ENCODE results near the gene TDRD9. TPM values are rescaled to one million over a fixed set of nuclear protein-coding genes. Genes with fewer than 3 reads are reported as not detected.
A peak's percentile ranks its signal among the peaks of the same experiment; 100 is the strongest.

The TDRD9 gene
- total RNA-seq, 1 experiment from 2014 or later = 0.07 TPM

DNA sequence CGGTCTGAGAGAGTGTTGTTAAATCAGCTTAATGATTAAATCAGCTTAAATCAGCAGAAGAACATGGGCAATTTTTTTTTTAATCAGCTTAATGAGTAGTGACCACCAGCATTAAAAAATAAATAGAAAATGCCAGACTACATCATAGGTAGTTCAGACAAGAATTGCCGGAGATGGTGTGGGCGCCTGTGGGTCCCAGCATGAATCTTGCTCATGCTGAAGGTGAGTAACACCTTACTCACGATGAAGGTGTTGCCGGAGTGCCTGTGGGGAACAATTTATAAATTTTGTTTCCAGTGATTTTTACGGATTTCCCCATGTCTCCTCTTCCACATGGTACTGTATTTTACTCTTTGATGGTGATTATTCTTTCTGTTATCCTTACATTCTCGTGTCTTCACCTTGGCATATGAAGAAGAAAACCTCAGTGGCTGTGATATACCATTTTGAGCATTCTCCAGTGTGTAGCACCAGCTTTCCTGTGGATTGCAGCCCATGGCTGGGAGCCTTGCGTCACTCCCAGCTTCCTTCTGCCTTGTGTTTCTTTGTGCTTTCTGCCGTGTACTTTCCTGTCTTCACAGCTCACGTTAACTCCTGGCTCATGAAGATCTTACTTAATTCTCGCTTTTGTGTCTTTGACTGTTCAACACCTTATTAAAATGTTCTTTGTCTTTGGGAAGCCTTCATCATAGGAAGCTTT lies 4.7 kb downstream of the TDRD9 start:
- Histone ChIP-seq H3K9me2 (replicated peaks; ENCODE audit: low read length) (no peaks in the 10 kb centered on the region), H3K27me3 (ENCODE audit: low read length) (0 out of 2 replicates have a peak, but pooled peaks cover 3% of the 10 kb centered on the region), H3F3A (ENCODE audit: low read length, unreplicated experiment) (no peaks in the 10 kb centered on the region), H3K4me1 (ENCODE audit: insufficient read depth, low read length) (peaks cover 17% of the 10 kb centered on the region), H2AFZ (ENCODE audit: low read length) (peak overlapping the region; percentile 77), H4K20me1 (ENCODE audit: low read length) (no peaks in the 10 kb centered on the region), H3K9ac (ENCODE audit: low read length) (no peak overlapping the region), H3K36me3 (ENCODE audit: low read depth, low read length) (no peaks in the 10 kb centered on the region), H3K4me3 (ENCODE audit: low read length) (peak overlapping the region; percentile 43), H3K27ac (ENCODE audit: low read length) (peak overlapping the region; percentile 29), H3K79me2 (ENCODE audit: low read length) (no peaks in the 10 kb centered on the region), H3K9me3 (ENCODE audit: low read length) (no peaks in the 10 kb centered on the region), H3K4me2 (ENCODE audit: low read length) (peak overlapping the region; percentile 78)
- CTCF ChIA-PET = interaction anchor here (0.6 kb wide), 2 partner anchors 45 to 644 kb away, joined by 3 to 5 read pairs; no protein-coding TSS in a partner anchor
- TF ChIP-seq, protein P1, sequence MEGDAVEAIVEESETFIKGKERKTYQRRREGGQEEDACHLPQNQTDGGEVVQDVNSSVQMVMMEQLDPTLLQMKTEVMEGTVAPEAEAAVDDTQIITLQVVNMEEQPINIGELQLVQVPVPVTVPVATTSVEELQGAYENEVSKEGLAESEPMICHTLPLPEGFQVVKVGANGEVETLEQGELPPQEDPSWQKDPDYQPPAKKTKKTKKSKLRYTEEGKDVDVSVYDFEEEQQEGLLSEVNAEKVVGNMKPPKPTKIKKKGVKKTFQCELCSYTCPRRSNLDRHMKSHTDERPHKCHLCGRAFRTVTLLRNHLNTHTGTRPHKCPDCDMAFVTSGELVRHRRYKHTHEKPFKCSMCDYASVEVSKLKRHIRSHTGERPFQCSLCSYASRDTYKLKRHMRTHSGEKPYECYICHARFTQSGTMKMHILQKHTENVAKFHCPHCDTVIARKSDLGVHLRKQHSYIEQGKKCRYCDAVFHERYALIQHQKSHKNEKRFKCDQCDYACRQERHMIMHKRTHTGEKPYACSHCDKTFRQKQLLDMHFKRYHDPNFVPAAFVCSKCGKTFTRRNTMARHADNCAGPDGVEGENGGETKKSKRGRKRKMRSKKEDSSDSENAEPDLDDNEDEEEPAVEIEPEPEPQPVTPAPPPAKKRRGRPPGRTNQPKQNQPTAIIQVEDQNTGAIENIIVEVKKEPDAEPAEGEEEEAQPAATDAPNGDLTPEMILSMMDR (conservative IDR thresholded peaks at IDR 0.05; ENCODE audit: low read depth, low read length) = no peak
- TF ChIP-seq EZH2 (IDR thresholded peaks at IDR 0.05; ENCODE audit: low read length, unreplicated experiment) (no peak), EZH2phosphoT487 (IDR thresholded peaks at IDR 0.05; ENCODE audit: borderline replicate concordance, low read length) (no peak)
- POLR2A ChIA-PET (ENCODE audit: unreplicated experiment) = interaction anchor here (0.5 kb wide), 1 partner anchor 373 kb away, joined by 3 read pairs; no protein-coding TSS in a partner anchor
- intact Hi-C loops (cut with micrococcal nuclease) = loop anchor here (5.0 kb wide), 1 partner anchor 49 kb away; no protein-coding TSS in a partner anchor
- BruUV-seq (replicated peaks) = no TSS peak
- peak; percentile 92 for ATAC-seq
- peak; percentile 69 for DNase-seq

DNA sequence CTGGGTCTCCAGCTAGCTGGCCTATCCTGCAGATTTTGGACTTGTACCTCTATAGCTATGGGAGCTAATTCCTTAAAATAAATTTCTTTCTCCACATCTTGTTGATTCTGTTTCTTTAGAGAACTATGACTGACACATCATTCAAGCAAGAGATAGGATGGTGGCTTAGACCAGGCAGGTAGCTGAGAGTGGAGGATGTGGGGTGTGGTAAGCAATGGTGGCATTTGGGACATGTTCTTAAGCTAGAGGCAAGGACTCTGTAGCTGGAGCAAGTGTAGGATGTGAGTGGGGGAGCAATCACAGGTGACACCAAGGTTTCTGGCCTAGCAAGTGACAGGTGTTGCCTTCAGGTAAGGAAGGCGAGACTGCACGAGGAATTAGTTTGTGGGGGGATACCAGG lies 6.8 kb downstream of the TDRD9 start:
- Histone ChIP-seq H3K4me3 (ENCODE audit: low read length) (no peak overlapping the region), H3K79me2 (ENCODE audit: low read length) (no peaks in the 10 kb centered on the region), H3K9me2 (replicated peaks; ENCODE audit: low read length) (no peaks in the 10 kb centered on the region), H3K4me2 (ENCODE audit: low read length) (no peak overlapping the region), H2AFZ (ENCODE audit: low read length) (no peak overlapping the region), H4K20me1 (ENCODE audit: low read length) (no peaks in the 10 kb centered on the region), H3K9me3 (ENCODE audit: low read length) (no peaks in the 10 kb centered on the region), H3K36me3 (ENCODE audit: low read depth, low read length) (no peaks in the 10 kb centered on the region), H3K4me1 (ENCODE audit: insufficient read depth, low read length) (peaks cover 17% of the 10 kb centered on the region), H3F3A (ENCODE audit: low read length, unreplicated experiment) (no peaks in the 10 kb centered on the region), H3K27ac (ENCODE audit: low read length) (no peak overlapping the region), H3K9ac (ENCODE audit: low read length) (no peak overlapping the region), H3K27me3 (ENCODE audit: low read length) (peaks cover 16% of the 10 kb centered on the region)
- intact Hi-C loops (cut with micrococcal nuclease) = no loop called here
- DNase-seq (no peak), ATAC-seq (no peak)
- BruUV-seq (replicated peaks) = no TSS peak
- ChIA-PET POLR2A (ENCODE audit: unreplicated experiment) (no interaction called here), CTCF (interaction anchor here (0.6 kb wide), 1 partner anchor 46 kb away, joined by 3 read pairs; no protein-coding TSS in a partner anchor)
- TF ChIP-seq EZH2 (IDR thresholded peaks at IDR 0.05; ENCODE audit: low read length, unreplicated experiment) (no peak), EZH2phosphoT487 (IDR thresholded peaks at IDR 0.05; ENCODE audit: borderline replicate concordance, low read length) (no peak)
- TF ChIP-seq, protein P1 (conservative IDR thresholded peaks at IDR 0.05; ENCODE audit: low read depth, low read length) = no peak

DNA sequence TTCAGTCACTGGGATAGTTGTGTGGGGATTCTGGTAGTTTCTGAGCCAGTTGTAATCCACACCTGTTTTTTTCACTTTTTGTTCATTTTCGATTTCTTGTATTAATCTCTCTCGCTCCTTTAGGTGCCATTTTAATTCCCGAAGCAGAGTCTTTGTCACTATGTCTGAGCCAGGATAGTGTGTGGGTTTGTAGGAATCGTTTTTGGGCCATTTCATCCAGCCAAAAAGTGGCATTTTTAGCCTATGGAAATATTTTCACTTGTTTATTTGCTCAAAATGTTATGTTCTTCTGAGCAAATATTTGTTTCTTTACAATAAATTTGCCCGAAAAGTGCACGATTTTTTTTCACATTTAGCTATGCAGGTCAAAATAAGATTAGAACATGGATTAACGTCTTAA lies 13.2 kb downstream of the TDRD9 start:
- ChIA-PET POLR2A (ENCODE audit: unreplicated experiment) (no interaction called here), CTCF (no interaction called here)
- H3F3A ChIP-seq (ENCODE audit: low read length, unreplicated experiment) = no peaks in the 10 kb centered on the region
- ATAC-seq (no peak), DNase-seq (no peak)
- BruUV-seq (replicated peaks) = no TSS peak
- H3K9me3 ChIP-seq (ENCODE audit: low read length) = no peaks in the 10 kb centered on the region
- no peak overlapping the region for H2AFZ ChIP-seq (ENCODE audit: low read length)
- H3K9me2 ChIP-seq (replicated peaks; ENCODE audit: low read length) = no peaks in the 10 kb centered on the region
- H3K36me3 ChIP-seq (ENCODE audit: low read depth, low read length) = no peaks in the 10 kb centered on the region
- no peak overlapping the region for H3K9ac ChIP-seq (ENCODE audit: low read length)
- intact Hi-C loops (cut with micrococcal nuclease) = no loop called here
- H3K4me2 ChIP-seq (ENCODE audit: low read length) = no peak overlapping the region
- H3K27ac ChIP-seq (ENCODE audit: low read length) = no peak overlapping the region
- H3K27me3 ChIP-seq (ENCODE audit: low read length) = peaks cover 66% of the 10 kb centered on the region
- H3K4me1 ChIP-seq (ENCODE audit: insufficient read depth, low read length) = no peaks in the 10 kb centered on the region
- no peak overlapping the region for H3K4me3 ChIP-seq (ENCODE audit: low read length)
- no peaks in the 10 kb centered on the region for H4K20me1 ChIP-seq (ENCODE audit: low read length)
- no peaks in the 10 kb centered on the region for H3K79me2 ChIP-seq (ENCODE audit: low read length)
- peak; percentile 58 for TF ChIP-seq EZH2 (IDR thresholded peaks at IDR 0.05; ENCODE audit: low read length, unreplicated experiment)
- no peak for TF ChIP-seq EZH2phosphoT487 (IDR thresholded peaks at IDR 0.05; ENCODE audit: borderline replicate concordance, low read length)
